ENCODE data around the gene FAM50A. TPM values are rescaled to one million over a fixed set of nuclear protein-coding genes. Genes with fewer than 3 reads are reported as not detected.
A peak's percentile ranks its signal among the peaks of the same experiment; 100 is the strongest.

FAM50A gene
- total and polyA plus RNA-seq, 11 donors, result 27.7 to 119 (median 43.1) TPM

GRCh38 chrX:154403192-154403591, 40.7 kb upstream of the FAM50A start:
- Histone ChIP-seq H3K4me1 (peaks cover 0 to 16% (median 9%) of the 10 kb centered on the region in 12 donors), H3K9me3 (no peaks in the 10 kb centered on the region), H3K27me3 (no peaks in the 10 kb centered on the region), H3K27ac (no peak overlapping the region), H3K4me3 (no peak overlapping the region), H3K36me3 (peaks cover 0 to 31% (median 24%) of the 10 kb centered on the region in 9 donors)
- TF ChIP-seq POLR2A (IDR thresholded peaks at IDR 0.05) (no peak), CTCF (IDR thresholded peaks at IDR 0.05) (no peak)
- ATAC-seq, result no peak
- intact Hi-C loops (cut with DNase I), result loop anchor here in 1 of 10 donors (5.0 kb wide), 1 partner anchor 34 kb away; the partner anchor contains the start of gene GDI1
- no peak for DNase-seq
- 85 to 91% (median 88%) methylated on average over 7 to 10 of the region's 10 CpGs for WGBS, 4 donors

- no peaks in the 10 kb centered on the region for H3K27me3 ChIP-seq
- H3K4me3 ChIP-seq, result no peak overlapping the region
- H3K4me1 ChIP-seq, result peaks cover 0 to 16% (median 9%) of the 10 kb centered on the region in 12 donors
- DNase-seq, result no peak
- intact Hi-C loops (cut with DNase I), result loop anchor here in 1 of 10 donors (5.0 kb wide), 1 partner anchor 33 kb away; the partner anchor contains the start of gene GDI1
- TF ChIP-seq CTCF (IDR thresholded peaks at IDR 0.05), result no peak
- no peak for TF ChIP-seq POLR2A (IDR thresholded peaks at IDR 0.05)
- no peak for ATAC-seq
- no peak overlapping the region for H3K27ac ChIP-seq
- H3K9me3 ChIP-seq, result no peaks in the 10 kb centered on the region
- H3K36me3 ChIP-seq, result peaks cover 0 to 31% (median 23%) of the 10 kb centered on the region in 9 donors
- WGBS, 4 donors, result 75 to 94% (median 85%) methylated on average over 4 of the region's 4 CpGs
Measured at GRCh38 chrX:154403858-154404257, 40.1 kb upstream of the FAM50A start.

GRCh38 chrX:154404625-154405192, 39.2 kb upstream of the FAM50A start:
- H3K4me3 ChIP-seq, result no peak overlapping the region
- WGBS, 4 donors, result 90 to 95% (median 91%) methylated on average over 16 of the region's 16 CpGs
- no peak overlapping the region for H3K27ac ChIP-seq
- ATAC-seq (no peak), DNase-seq (no peak)
- peaks cover 0 to 12% (median 6%) of the 10 kb centered on the region in 12 donors for H3K4me1 ChIP-seq
- intact Hi-C loops (cut with DNase I), result loop anchor here in 1 of 10 donors (5.0 kb wide), 1 partner anchor 33 kb away; the partner anchor contains the start of gene GDI1
- H3K9me3 ChIP-seq, result no peaks in the 10 kb centered on the region
- no peaks in the 10 kb centered on the region for H3K27me3 ChIP-seq
- TF ChIP-seq POLR2A (IDR thresholded peaks at IDR 0.05) (no peak), CTCF (IDR thresholded peaks at IDR 0.05) (no peak)
- peaks cover 0 to 24% (median 21%) of the 10 kb centered on the region in 9 donors for H3K36me3 ChIP-seq

- intact Hi-C loops (cut with DNase I), result no loop called here
- no peaks in the 10 kb centered on the region for H3K27me3 ChIP-seq
- H3K9me3 ChIP-seq, result no peaks in the 10 kb centered on the region
- DNase-seq (no peak), ATAC-seq (no peak)
- peaks cover 0 to 28% (median 8%) of the 10 kb centered on the region in 12 donors for H3K4me1 ChIP-seq
- H3K36me3 ChIP-seq, result peaks cover 0 to 7% (median 0%) of the 10 kb centered on the region in 9 donors
- no peak for TF ChIP-seq POLR2A (IDR thresholded peaks at IDR 0.05)
- TF ChIP-seq CTCF (IDR thresholded peaks at IDR 0.05), result no peak
- 44 to 65% (median 54%) methylated on average over 10 of the region's 10 CpGs for WGBS, 4 donors
- peak overlapping the region; percentile 47 to 82 (median 75) for H3K27ac ChIP-seq
- peak overlapping the region in 11 of 12 donors; percentile 11 to 57 (median 48) for H3K4me3 ChIP-seq
Measured at GRCh38 chrX:154408659-154409221, 35.2 kb upstream of the FAM50A start.

Measured in heart left ventricle (tissue), 16 donors.